Endothelial cell of umbilical vein (primary cell): ENCODE data around the gene MCTP2. TPM values are rescaled to one million over a fixed set of nuclear protein-coding genes. Genes with fewer than 3 reads are reported as not detected.

Experiments
- BruUV-seq: library from RNA; stranded (reverse); fragments of 400-500 nt; replicated peaks from 2 replicates; lab custom pipeline; 2021; lab: Mats Ljungman, UMichigan
- CTCF ChIA-PET: fragments of 300-600, 350-600 bp; sonication (Branson Sonifier 250); formaldehyde crosslinking; loops from one replicate; lab custom pipeline; 2021; ENCODE audit warnings: antibody characterized with exemption, inconsistent platforms; lab: Charles Lee
- POLR2A ChIA-PET: fragments of 300-600, 350-600 bp; sonication (Branson Sonifier 250); formaldehyde crosslinking; loops from one replicate; lab custom pipeline; 2021; ENCODE audit warnings: antibody characterized with exemption, inconsistent platforms; lab: Charles Lee
- DNase-seq: peaks from one replicate; pipeline ENCODE4 v3.0.0-alpha.2; 2011; ENCODE audit warnings: low read depth, low spot score
- FAIRE-seq: peaks from 2 replicates; lab custom pipeline; 2011; peaks lifted over from hg19 to GRCh38; lab: Jason Lieb, UNC
- H2AFZ ChIP-seq: 2 replicates; pipeline ENCODE4 v1.6.0; 2012; ENCODE audit warnings: low read depth, low read length, control low read depth, inconsistent platforms
- H3K27ac ChIP-seq: 2 replicates; pipeline ENCODE4 v1.5.1; 2011; ENCODE audit warnings: low read depth, mild to moderate bottlenecking, control low read depth, low read length, moderate library complexity; ENCODE audit not compliant: insufficient read depth
- H3K27me3 ChIP-seq, 2 experiments: 2 replicates each; pipeline versions ENCODE4 v1.6.0 to v1.6.1; 2011; ENCODE audit warnings: low read length in 2 of 2, mixed read lengths in 1 of 2; ENCODE audit not compliant: control insufficient read depth in 2 of 2, insufficient read depth in 2 of 2
- H3K36me3 ChIP-seq, 2 experiments: 2 replicates in 1 of 2; 3 replicates in 1 of 2; pipeline ENCODE4 v1.5.1; 2011; ENCODE audit warnings: low read length in 2 of 2, mild to moderate bottlenecking in 1 of 2, moderate library complexity in 1 of 2; ENCODE audit not compliant: control insufficient read depth in 2 of 2, insufficient read depth in 2 of 2; ENCODE audit errors: extremely low read depth in 1 of 2
- H3K4me1 ChIP-seq: 3 replicates; pipeline ENCODE4 v1.5.1; 2011; ENCODE audit warnings: mild to moderate bottlenecking, low read length; ENCODE audit not compliant: control insufficient read depth, insufficient read depth; ENCODE audit errors: extremely low read depth
- H3K4me2 ChIP-seq: 2 replicates; pipeline ENCODE4 v1.6.1; 2011; ENCODE audit warnings: low read length, control low read depth, mixed read lengths; ENCODE audit not compliant: insufficient read depth
- H3K4me3 ChIP-seq, 3 experiments: fragments of 200-600 bp in 1 of 3; sonication (generic), shearing (Covaris generic) in 1 of 3; replicated peaks in 1 of 3; 2 replicates each; pipeline ENCODE4 v1.5.1; 2011 to 2016; ENCODE audit warnings: control low read depth in 3 of 3, low read length in 3 of 3, mild to moderate bottlenecking in 2 of 3, inconsistent platforms in 1 of 3, low read depth in 1 of 3, moderate library complexity in 1 of 3; ENCODE audit not compliant: insufficient read depth in 1 of 3
- H3K79me2 ChIP-seq: 2 replicates; pipeline ENCODE4 v1.6.0; 2012; ENCODE audit warnings: low read length, inconsistent platforms; ENCODE audit not compliant: control insufficient read depth, insufficient read depth
- H3K9ac ChIP-seq: replicated peaks from 2 replicates; pipeline ENCODE3; 2011; ENCODE audit warnings: low read length, control low read depth; ENCODE audit not compliant: insufficient read depth; ENCODE audit errors: extremely low read depth
- H3K9me1 ChIP-seq: replicated peaks from 3 replicates; pipeline ENCODE4 v1.6.0; 2011; ENCODE audit warnings: mild to moderate bottlenecking, low read length; ENCODE audit not compliant: control insufficient read depth, insufficient read depth; ENCODE audit errors: extremely low read depth
- H3K9me3 ChIP-seq: replicated peaks from 2 replicates; pipeline ENCODE4 v1.5.1; 2012; ENCODE audit warnings: low read length, inconsistent platforms; ENCODE audit not compliant: control insufficient read depth, insufficient read depth
- H4K20me1 ChIP-seq: replicated peaks from 2 replicates; pipeline ENCODE3; 2011; ENCODE audit warnings: mild to moderate bottlenecking, low read length; ENCODE audit not compliant: control insufficient read depth, insufficient read depth; ENCODE audit errors: extremely low read depth
- CTCF ChIP-seq, 2 donors: IDR thresholded peaks; 1 replicate in 1 of 2; 2 replicates in 1 of 2; pipeline ENCODE4 v1.5.1; 2011; ENCODE audit warnings: low read length in 2 of 2, mild to moderate bottlenecking in 2 of 2, moderate library complexity in 2 of 2, control low read depth in 1 of 2, inconsistent platforms in 1 of 2, low read depth in 1 of 2; ENCODE audit not compliant: insufficient read depth in 1 of 2; ENCODE audit errors: extremely low read depth in 1 of 2
- EZH2 ChIP-seq: IDR thresholded peaks from 2 replicates; pipeline ENCODE4 v1.6.1; 2012; ENCODE audit warnings: borderline replicate concordance, low read depth, mild to moderate bottlenecking, moderate library complexity, low read length, inconsistent platforms; ENCODE audit not compliant: severe bottlenecking
- FOS ChIP-seq: IDR thresholded peaks from 2 replicates; pipeline ENCODE4 v1.6.1; 2011; ENCODE audit warnings: mild to moderate bottlenecking, low read length, moderate library complexity, borderline replicate concordance; ENCODE audit not compliant: insufficient read depth
- GATA2 ChIP-seq: IDR thresholded peaks from 2 replicates; pipeline ENCODE4 v1.7.0; 2011; ENCODE audit warnings: low read depth, mild to moderate bottlenecking, moderate library complexity, mixed read lengths, low read length; ENCODE audit not compliant: insufficient read length, insufficient read depth
- JUN ChIP-seq: IDR thresholded peaks from 2 replicates; pipeline ENCODE4 v1.6.1; 2011; ENCODE audit warnings: borderline replicate concordance, low read depth; ENCODE audit not compliant: insufficient read length, insufficient read depth
- MAX ChIP-seq: IDR thresholded peaks from 2 replicates; pipeline ENCODE4 v1.6.1; 2011; ENCODE audit not compliant: insufficient read depth, insufficient read length
- MYC ChIP-seq: IDR thresholded peaks from one replicate; pipeline ENCODE4 v1.6.1; 2011; ENCODE audit warnings: mild to moderate bottlenecking, low read depth, low read length
- POLR2A ChIP-seq: IDR thresholded peaks from 2 replicates; pipeline ENCODE4 v1.6.1; 2012; ENCODE audit warnings: low read depth, mild to moderate bottlenecking, control low read depth, low read length
- POLR2AphosphoS5 ChIP-seq: IDR thresholded peaks from 2 replicates; pipeline ENCODE4 v1.6.1; 2012; ENCODE audit warnings: low read depth, mild to moderate bottlenecking, control low read depth, low read length, moderate library complexity; ENCODE audit not compliant: insufficient read depth
- dilution Hi-C: fragments of 300-500 bp; cut with MboI; formaldehyde crosslinking; loops from one replicate; pipeline ENCODE4 v1.15.0; 2019; ENCODE audit warnings: low sequenced_read_pairs; ENCODE audit not compliant: extremely low pct_ligation_motif_present
- intact Hi-C: fragments of 100-400 bp; cut with micrococcal nuclease; formaldehyde crosslinking; loops from one replicate; pipeline ENCODE4 v1.10.0; 2022
- polyA plus RNA-seq, 4 experiments: library from polyadenylated mRNA; depleted of rRNA in 3 of 4; stranded (reverse) in 3 of 4; unstranded in 1 of 4; fragments of >200 nt; gene quantifications; 2 replicates each; pipeline versions ENCODE4 v1.2.1 to v1.2.3, GENCODE V29; 2011 to 2012; ENCODE audit warnings: missing spikeins in 1 of 4
- total RNA-seq: library from RNA; stranded (reverse); gene quantifications from 2 replicates; pipeline ENCODE4 v1.2.3, GENCODE V29; 2021

MCTP2 gene
- total and polyA plus RNA-seq, 2 donors (not counting 3 experiments of a cell fraction or from before 2014, with no cell fraction given), result 0.01 to 0.75 TPM

GRCh38 chr15:94456226-94456625 lies 224.9 kb downstream of the MCTP2 start:
- Histone ChIP-seq H3K27ac (no peak overlapping the region), H3K9ac (no peak overlapping the region), H4K20me1 (no peaks in the 10 kb centered on the region), H3K4me3 (no peak overlapping the region), H3K9me3 (no peaks in the 10 kb centered on the region), H3K79me2 (no peaks in the 10 kb centered on the region), H3K4me1 (no peaks in the 10 kb centered on the region), H3K27me3 (no peaks in the 10 kb centered on the region), H3K36me3 (no peaks in the 10 kb centered on the region), H3K9me1 (peaks cover 2% of the 10 kb centered on the region), H3K4me2 (no peak overlapping the region), H2AFZ (no peak overlapping the region)
- intact Hi-C loops (no loop called here), dilution Hi-C loops (no loop called here)
- BruUV-seq, result no TSS peak
- FAIRE-seq (no peak), DNase-seq (peak; percentile 2)
- POLR2A ChIA-PET, result no interaction called here
- CTCF ChIA-PET, result no interaction called here
- TF ChIP-seq POLR2AphosphoS5 (no peak), MYC (no peak), POLR2A (no peak), FOS (no peak), CTCF (IDR thresholded peaks at IDR 0.05; ENCODE audit: extremely low read depth in 1 of 2, insufficient read depth in 1 of 2, low read depth in 1 of 2, low read length in 2 of 2) (no peak), EZH2 (no peak), JUN (no peak), MAX (no peak), GATA2 (no peak)
